CD4-positive, alpha-beta T cell (primary cell): ENCODE results near the gene FAM83B. TPM values are rescaled to one million over a fixed set of nuclear protein-coding genes. Genes with fewer than 3 reads are reported as not detected.
"Not testable (repeated sequence)": the region's sequence is repeated elsewhere in the genome, so short reads cannot be mapped to it uniquely, and the experiment has no call there.

Source experiments
- ATAC-seq: fragments of 200-7000 bp; cut with Tn5 transposase; one replicate; pipeline ENCODE4 v1.10.0; 2022; ENCODE audit warnings: mild to moderate bottlenecking; ENCODE audit not compliant: poor library complexity
- CTCF ChIA-PET: fragments of 350-600 bp; sonication (Branson Sonifier 250); formaldehyde crosslinking; loops from one replicate; lab custom pipeline; 2021; ENCODE audit warnings: antibody characterized with exemption, inconsistent platforms; lab: Charles Lee
- POLR2A ChIA-PET: fragments of 350-600 bp; sonication (Branson Sonifier 250); formaldehyde crosslinking; loops from one replicate; lab custom pipeline; 2021; ENCODE audit warnings: antibody characterized with exemption, inconsistent platforms; lab: Charles Lee
- DNase-seq, 14 experiments: peaks; one replicate each; pipeline ENCODE4 v3.0.0-alpha.2; 2013 to 2020; ENCODE audit warnings: mixed read lengths in 2 of 14
- H3K27ac ChIP-seq, 2 donors: one replicate each; pipeline versions ENCODE4 v1.5.1 to v1.7.0; 2013; ENCODE audit warnings: low read length in 2 of 2, low read depth in 1 of 2, mild to moderate bottlenecking in 1 of 2
- H3K27me3 ChIP-seq, 2 experiments: 1 replicate in 1 of 2; 2 replicates in 1 of 2; pipeline versions ENCODE4 v1.6.1 to v1.7.0; 2013; ENCODE audit warnings: low read length in 2 of 2, control low read depth in 1 of 2, mild to moderate bottlenecking in 1 of 2, moderate library complexity in 1 of 2; ENCODE audit not compliant: insufficient read depth in 2 of 2, control insufficient read depth in 1 of 2
- H3K36me3 ChIP-seq: one replicate; pipeline ENCODE4 v1.6.1; 2013; ENCODE audit warnings: low read length, control low read depth; ENCODE audit not compliant: insufficient read depth
- H3K4me1 ChIP-seq: one replicate; pipeline ENCODE4 v1.6.1; 2013; ENCODE audit warnings: low read length, control low read depth; ENCODE audit not compliant: insufficient read depth
- H3K4me3 ChIP-seq: one replicate; pipeline ENCODE4 v1.5.1; 2013; ENCODE audit warnings: mild to moderate bottlenecking, low read length, moderate library complexity
- H3K9me3 ChIP-seq, 2 experiments: 1 replicate in 1 of 2; 2 replicates in 1 of 2; pipeline versions ENCODE4 v1.6.1 to v1.7.0; 2013; ENCODE audit warnings: low read length in 2 of 2, mild to moderate bottlenecking in 2 of 2, control low read depth in 1 of 2, moderate library complexity in 1 of 2; ENCODE audit not compliant: control insufficient read depth in 1 of 2, insufficient read depth in 1 of 2
- H3K27ac Mint-ChIP-seq: one replicate; pipeline ENCODE4 v1.8.0; 2020; ENCODE audit warnings: mixed read lengths
- H3K27me3 Mint-ChIP-seq: one replicate; pipeline ENCODE4 v1.8.0; 2021; ENCODE audit warnings: mixed read lengths
- H3K36me3 Mint-ChIP-seq: one replicate; pipeline ENCODE4 v1.8.0; 2021; ENCODE audit warnings: low read depth, mixed read lengths
- H3K4me1 Mint-ChIP-seq: one replicate; pipeline ENCODE4 v1.8.0; 2021; ENCODE audit warnings: low read depth, mixed read lengths
- H3K4me3 Mint-ChIP-seq: one replicate; pipeline ENCODE4 v1.8.0; 2020; ENCODE audit warnings: mild to moderate bottlenecking, mixed read lengths
- H3K9me3 Mint-ChIP-seq: one replicate; pipeline ENCODE4 v1.8.0; 2020; ENCODE audit warnings: mixed read lengths
- CTCF ChIP-seq: fragments of 200-600 bp; IDR thresholded peaks from one replicate; pipeline ENCODE4 v1.8.0; 2022; ENCODE audit warnings: antibody characterized with exemption, mild to moderate bottlenecking
- intact Hi-C, 2 experiments: fragments of 100-400 bp; cut with DNase I in 1 of 2; cut with micrococcal nuclease in 1 of 2; formaldehyde crosslinking; loops; one replicate each; pipeline versions ENCODE4 v1.15.1 to v1.9.0; 2023 to 2025; cut with DNase I, micrococcal nuclease
- total RNA-seq, 174 experiments: library from RNA in 2 of 174; stranded (reverse) in 2 of 174; gene quantifications; one replicate each; pipeline ENCODE4 v1.2.3 and lab custom pipeline; 2021 to 2026

The FAM83B gene
- total RNA-seq, 2 experiments from 2014 or later, result not detected

DNA sequence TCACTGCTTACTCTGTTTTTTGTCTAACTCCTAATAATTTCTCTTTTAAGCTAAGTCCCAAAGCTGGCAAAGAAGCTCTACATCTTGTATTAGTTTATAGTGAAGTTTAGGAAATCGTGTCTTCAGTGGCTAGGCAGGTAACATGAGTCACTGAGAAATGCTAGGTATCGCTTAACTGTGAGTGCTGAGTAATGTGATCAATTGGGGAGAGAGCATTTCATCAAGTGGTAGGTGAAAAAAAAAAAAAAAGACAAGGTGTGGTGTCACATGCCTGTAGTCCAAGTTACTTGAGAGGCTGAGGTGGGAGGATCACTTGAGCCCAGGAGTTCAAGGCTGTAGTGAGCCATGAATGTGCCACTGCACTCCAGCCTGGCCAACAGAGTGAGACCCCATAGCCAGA lies 125.3 kb downstream of the FAM83B start:
- Mint-ChIP-seq H3K9me3 (peaks cover 7% of the 10 kb centered on the region), H3K27ac (no peak overlapping the region), H3K27me3 (no peaks in the 10 kb centered on the region), H3K36me3 (no peaks in the 10 kb centered on the region), H3K4me1 (no peaks in the 10 kb centered on the region), H3K4me3 (no peak overlapping the region)
- intact Hi-C loops, result no loop called here
- ATAC-seq, result no peak
- no peak overlapping the region for H3K27ac ChIP-seq
- no peaks in the 10 kb centered on the region for H3K9me3 ChIP-seq
- H3K27me3 ChIP-seq, result no peaks in the 10 kb centered on the region
- no peaks in the 10 kb centered on the region for H3K4me1 ChIP-seq
- TF ChIP-seq CTCF, result no peak
- DNase-seq, result no peak
- no peak overlapping the region for H3K4me3 ChIP-seq
- ChIA-PET CTCF (no interaction called here), POLR2A (no interaction called here)
- no peaks in the 10 kb centered on the region for H3K36me3 ChIP-seq

GRCh38 chr6:54979161-54979560 lies 132.6 kb downstream of the FAM83B start:
- H3K36me3 Mint-ChIP-seq, H3K4me1 Mint-ChIP-seq, H3K27ac Mint-ChIP-seq, H3K9me3 ChIP-seq, DNase-seq, POLR2A ChIA-PET, intact Hi-C loops, ATAC-seq, H3K27ac ChIP-seq, CTCF ChIA-PET, H3K4me3 ChIP-seq, H3K36me3 ChIP-seq, H3K4me3 Mint-ChIP-seq, H3K27me3 ChIP-seq, H3K4me1 ChIP-seq, H3K27me3 Mint-ChIP-seq: not testable (repeated sequence)
- peaks cover 12% of the 10 kb centered on the region for H3K9me3 Mint-ChIP-seq

- POLR2A ChIA-PET, result no interaction called here
- no peak for DNase-seq
Measured at GRCh38 chr6:54980511-54981275, 134.1 kb downstream of the FAM83B start.

More at GRCh38 chr6:54980511-54981275, 134.1 kb downstream of the FAM83B start:
- no peak overlapping the region for H3K4me3 Mint-ChIP-seq
- H3K9me3 ChIP-seq, result peaks cover 6 to 9% of the 10 kb centered on the region in 2 experiments
- peaks cover 21% of the 10 kb centered on the region for H3K9me3 Mint-ChIP-seq
- ATAC-seq, result no peak
- H3K27ac ChIP-seq, result no peak overlapping the region
- no peaks in the 10 kb centered on the region for H3K36me3 ChIP-seq
- TF ChIP-seq CTCF, result no peak
- no peak overlapping the region for H3K27ac Mint-ChIP-seq
- H3K4me3 ChIP-seq, result no peak overlapping the region
- no peaks in the 10 kb centered on the region for H3K27me3 Mint-ChIP-seq
- H3K27me3 ChIP-seq, result no peaks in the 10 kb centered on the region
- H3K36me3 Mint-ChIP-seq, result no peaks in the 10 kb centered on the region
- no peaks in the 10 kb centered on the region for H3K4me1 Mint-ChIP-seq
- intact Hi-C loops, result no loop called here
- CTCF ChIA-PET, result no interaction called here
- H3K4me1 ChIP-seq, result no peaks in the 10 kb centered on the region
